PC-9 (cell line): ENCODE results near the gene SHC3.

Source experiments
- CTCF ChIP-seq: fragments of 200-600 bp; sonication (generic); conservative IDR thresholded peaks from 2 replicates; pipeline ENCODE4 v1.6.1; 2017; ENCODE audit warnings: mixed run types, antibody characterized with exemption, mild to moderate bottlenecking, moderate library complexity
- EZH2 ChIP-seq: fragments of 200-600 bp; sonication (generic); IDR thresholded peaks from 2 replicates; pipeline ENCODE4 v1.8.0; 2017; ENCODE audit warnings: antibody characterized with exemption, low read depth

- no peak for TF ChIP-seq CTCF
- TF ChIP-seq EZH2: no peak
Observed at GRCh38 chr9:89144238-89144637, 34.4 kb downstream of the SHC3 start.
